Neural crest cell (in vitro differentiated cells): ENCODE data around the gene CCDC9B. TPM values are rescaled to one million over a fixed set of nuclear protein-coding genes. Genes with fewer than 3 reads are reported as not detected.

ENCODE experiments used
- DNase-seq: peaks from one replicate; pipeline ENCODE4 v3.0.0; 2021; ENCODE audit warnings: low read depth, mixed read lengths, low spot score
- H3K27ac Mint-ChIP-seq: one replicate; pipeline ENCODE4 v1.8.0; 2021; ENCODE audit warnings: mild to moderate bottlenecking, mixed read lengths; ENCODE audit not compliant: unreplicated experiment
- H3K27me3 Mint-ChIP-seq: 2 replicates; pipeline ENCODE4 v1.8.0; 2021; ENCODE audit warnings: low read depth, mild to moderate bottlenecking, mixed read lengths
- H3K36me3 Mint-ChIP-seq: 2 replicates; pipeline ENCODE4 v1.8.0; 2021; ENCODE audit warnings: low read depth, mild to moderate bottlenecking, mixed read lengths
- H3K4me1 Mint-ChIP-seq: 2 replicates; pipeline ENCODE4 v1.8.0; 2021; ENCODE audit warnings: mixed read lengths
- H3K4me3 Mint-ChIP-seq: one replicate; pipeline ENCODE4 v1.8.0; 2021; ENCODE audit warnings: mild to moderate bottlenecking, mixed read lengths
- H3K9me3 Mint-ChIP-seq: 2 replicates; pipeline ENCODE4 v1.8.0; 2021; ENCODE audit warnings: mixed read lengths
- total RNA-seq: library from RNA; stranded (reverse); gene quantifications from 2 replicates; pipeline ENCODE4 v1.2.1, GENCODE V29; 2021
- TF ChIP-seq, protein P1 (sequence below): fragments of 200-600 bp; sonication (generic); conservative IDR thresholded peaks from 2 replicates; pipeline ENCODE4 v1.5.0; 2021; ENCODE audit warnings: antibody characterized with exemption, mild to moderate bottlenecking

CCDC9B gene
- total RNA-seq, 1 donor from 2014 or later = 0.33 TPM

GRCh38 chr15:40325188-40325587, 15.6 kb downstream of the CCDC9B start:
- H3K4me1 Mint-ChIP-seq = peaks cover 60% of the 10 kb centered on the region

DNA sequence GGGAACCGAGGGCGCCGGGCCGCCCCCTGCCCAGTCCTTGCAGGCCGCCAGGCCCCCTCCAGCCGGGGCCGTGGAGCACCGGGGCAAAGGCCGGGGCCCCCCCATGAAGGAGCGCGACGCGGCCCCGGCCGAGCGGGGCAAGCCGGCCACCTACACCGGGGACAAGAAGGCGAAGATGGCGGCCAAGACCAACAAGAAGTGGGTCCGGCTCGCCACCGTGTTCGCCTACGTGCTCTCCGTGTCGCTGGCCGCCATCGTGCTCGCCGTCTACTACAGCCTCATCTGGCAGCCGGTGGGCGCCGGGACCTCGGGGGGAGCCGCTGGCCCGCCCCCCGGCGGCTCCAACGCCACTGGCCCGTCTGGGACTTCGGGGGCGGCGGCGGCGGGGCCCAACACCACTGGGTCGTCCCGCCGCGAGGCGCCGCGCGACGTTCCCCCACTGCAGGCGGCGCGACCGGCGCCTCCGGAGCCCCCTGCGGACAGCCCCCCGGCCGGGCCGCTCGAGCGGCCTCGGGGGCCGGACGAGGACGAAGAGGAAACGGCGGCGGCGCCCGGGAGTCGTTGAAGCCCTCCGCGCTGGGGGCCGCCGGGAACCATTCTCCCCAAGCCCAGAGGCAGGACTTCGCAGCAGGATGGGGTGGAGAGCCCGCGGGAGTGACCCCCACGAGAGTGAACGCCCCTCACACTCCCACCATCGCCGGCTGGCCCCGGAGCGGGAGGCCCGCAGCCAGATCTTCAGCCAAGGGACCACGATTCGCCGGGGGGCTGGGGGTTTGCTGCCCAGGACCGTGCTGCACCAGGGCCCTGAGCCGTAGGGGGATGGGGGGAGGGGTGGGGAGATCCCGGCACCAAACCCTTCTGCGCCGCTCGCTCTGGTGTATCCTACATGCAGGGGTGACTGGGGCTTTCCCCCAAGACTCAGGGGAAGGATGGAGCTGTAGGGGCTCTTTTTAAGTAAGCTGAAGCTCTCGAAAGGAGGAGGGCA, 16.5 kb downstream of the CCDC9B start:
- H3K4me1 Mint-ChIP-seq = peaks cover 51% of the 10 kb centered on the region
- TF ChIP-seq, protein P1, sequence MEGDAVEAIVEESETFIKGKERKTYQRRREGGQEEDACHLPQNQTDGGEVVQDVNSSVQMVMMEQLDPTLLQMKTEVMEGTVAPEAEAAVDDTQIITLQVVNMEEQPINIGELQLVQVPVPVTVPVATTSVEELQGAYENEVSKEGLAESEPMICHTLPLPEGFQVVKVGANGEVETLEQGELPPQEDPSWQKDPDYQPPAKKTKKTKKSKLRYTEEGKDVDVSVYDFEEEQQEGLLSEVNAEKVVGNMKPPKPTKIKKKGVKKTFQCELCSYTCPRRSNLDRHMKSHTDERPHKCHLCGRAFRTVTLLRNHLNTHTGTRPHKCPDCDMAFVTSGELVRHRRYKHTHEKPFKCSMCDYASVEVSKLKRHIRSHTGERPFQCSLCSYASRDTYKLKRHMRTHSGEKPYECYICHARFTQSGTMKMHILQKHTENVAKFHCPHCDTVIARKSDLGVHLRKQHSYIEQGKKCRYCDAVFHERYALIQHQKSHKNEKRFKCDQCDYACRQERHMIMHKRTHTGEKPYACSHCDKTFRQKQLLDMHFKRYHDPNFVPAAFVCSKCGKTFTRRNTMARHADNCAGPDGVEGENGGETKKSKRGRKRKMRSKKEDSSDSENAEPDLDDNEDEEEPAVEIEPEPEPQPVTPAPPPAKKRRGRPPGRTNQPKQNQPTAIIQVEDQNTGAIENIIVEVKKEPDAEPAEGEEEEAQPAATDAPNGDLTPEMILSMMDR = no peak
- peak overlapping the region; percentile 88 for H3K4me3 Mint-ChIP-seq
- H3K27me3 Mint-ChIP-seq = peaks cover 29% of the 10 kb centered on the region
- DNase-seq = no peak
- no peaks in the 10 kb centered on the region for H3K36me3 Mint-ChIP-seq
- no peak overlapping the region for H3K27ac Mint-ChIP-seq
- no peaks in the 10 kb centered on the region for H3K9me3 Mint-ChIP-seq

More at GRCh38 chr15:40325188-40325587, 15.6 kb downstream of the CCDC9B start:
- H3K27me3 Mint-ChIP-seq = peaks cover 23% of the 10 kb centered on the region
- no peaks in the 10 kb centered on the region for H3K36me3 Mint-ChIP-seq
- peak overlapping the region; percentile 88 for H3K4me3 Mint-ChIP-seq
- DNase-seq = no peak
- H3K27ac Mint-ChIP-seq = no peak overlapping the region
- TF ChIP-seq, protein P1 = no peak
- no peaks in the 10 kb centered on the region for H3K9me3 Mint-ChIP-seq

- no peak within 1 kb of the TSS for H3K27ac Mint-ChIP-seq
- peaks cover 29% of the 10 kb centered on the region for H3K27me3 Mint-ChIP-seq
- TF ChIP-seq, protein P1 = peak; percentile 76
- H3K36me3 Mint-ChIP-seq = no peaks in the 10 kb centered on the region
- no peaks in the 10 kb centered on the region for H3K9me3 Mint-ChIP-seq
- peak within 1 kb of the TSS; percentile 88 for H3K4me3 Mint-ChIP-seq
- peaks cover 43% of the 10 kb centered on the region for H3K4me1 Mint-ChIP-seq
- DNase-seq = peak; percentile 91
Observed at GRCh38 chr15:40323239-40323952, 17.3 kb downstream of the CCDC9B start, which contains the start of gene INAFM2. TSS of gene INAFM2 (plus strand) at chr15:40323692. CDS start at chr15:40324056, 364 bp downstream.

DNA sequence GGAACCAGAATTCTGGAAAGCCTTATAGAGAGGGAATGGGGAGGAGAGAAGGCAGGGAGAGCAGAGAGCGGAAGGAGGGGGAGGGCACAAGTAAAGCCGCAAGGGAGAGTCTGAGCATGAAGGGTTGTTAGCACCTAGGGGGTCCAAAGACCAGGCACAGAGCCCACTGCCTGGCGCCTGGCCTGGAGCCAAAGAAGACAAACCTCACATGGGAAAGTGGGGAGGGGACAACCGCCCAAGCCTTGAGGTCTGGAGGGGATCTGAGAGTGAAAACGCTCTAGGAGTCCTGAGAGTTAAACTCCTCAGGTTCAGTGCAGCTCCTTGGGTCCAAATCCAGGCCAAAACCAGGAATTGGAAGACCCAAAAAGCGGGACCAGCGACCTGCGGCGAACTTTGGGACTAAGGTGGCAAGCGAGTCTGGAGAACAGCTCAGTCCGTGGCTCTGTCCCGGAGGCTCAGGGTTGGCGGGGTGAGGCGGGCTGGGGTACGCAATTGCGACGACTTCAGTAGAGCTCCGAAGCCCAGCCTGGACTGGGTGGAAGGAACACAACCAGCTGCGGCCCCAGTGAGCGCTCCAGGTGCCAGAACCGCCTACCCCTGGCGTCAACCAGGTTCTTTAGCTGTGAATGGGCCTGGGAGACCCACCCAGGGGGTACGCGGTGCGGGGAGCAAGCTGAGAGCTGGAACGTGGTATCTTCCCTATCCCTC, 18.1 kb downstream of the CCDC9B start:
- peaks cover 36% of the 10 kb centered on the region for H3K4me1 Mint-ChIP-seq
- no peaks in the 10 kb centered on the region for H3K36me3 Mint-ChIP-seq
- TF ChIP-seq, protein P1 = no peak
- H3K4me3 Mint-ChIP-seq = peak overlapping the region; percentile 82
- no peak overlapping the region for H3K27ac Mint-ChIP-seq
- no peak for DNase-seq
- no peaks in the 10 kb centered on the region for H3K9me3 Mint-ChIP-seq
- H3K27me3 Mint-ChIP-seq = peaks cover 33% of the 10 kb centered on the region

- no peak for DNase-seq
- Mint-ChIP-seq H3K4me1 (peaks cover 19% of the 10 kb centered on the region), H3K4me3 (peak overlapping the region; percentile 47), H3K9me3 (no peaks in the 10 kb centered on the region), H3K27me3 (peaks cover 45% of the 10 kb centered on the region), H3K27ac (no peak overlapping the region), H3K36me3 (no peaks in the 10 kb centered on the region)
- TF ChIP-seq, protein P1 = peak; percentile 93
Observed at GRCh38 chr15:40320931-40321371, 19.8 kb downstream of the CCDC9B start.
